HepG2 (cell line): ENCODE measurements around the gene STAT4. TPM values are rescaled to one million over a fixed set of nuclear protein-coding genes. Genes with fewer than 3 reads are reported as not detected.
A peak's percentile ranks its signal among the peaks of the same experiment; 100 is the strongest.

Experiments used
- ARID2 ChIP-seq: sonication (generic); formaldehyde crosslinking; IDR thresholded peaks from 2 replicates; pipeline ENCODE4 v1.8.1; 2022; ENCODE audit warnings: mild to moderate bottlenecking, missing genetic modification reagents, borderline replicate concordance
- CCAR2 ChIP-seq: fragments of 200-400 bp; formaldehyde crosslinking; optimal IDR thresholded peaks from 2 replicates; pipeline ENCODE3; 2018; ENCODE audit warnings: low read depth, mild to moderate bottlenecking, low read length, moderate library complexity
- ELF4 ChIP-seq: sonication (generic); formaldehyde crosslinking; IDR thresholded peaks from 2 replicates; pipeline ENCODE4 v1.5.0; 2020; ENCODE audit warnings: missing genetic modification reagents, mild to moderate bottlenecking, moderate library complexity, borderline replicate concordance
- GLI4 ChIP-seq: sonication (generic); formaldehyde crosslinking; IDR thresholded peaks from 2 replicates; pipeline ENCODE4 v1.5.1; 2020; ENCODE audit warnings: missing genetic modification reagents, mild to moderate bottlenecking, moderate library complexity, borderline replicate concordance
- HNF1B ChIP-seq: sonication (generic); formaldehyde crosslinking; IDR thresholded peaks from 2 replicates; pipeline ENCODE4 v1.5.1; 2020; ENCODE audit warnings: mild to moderate bottlenecking, moderate library complexity, missing genetic modification reagents
- KDM5B ChIP-seq: sonication (generic); formaldehyde crosslinking; IDR thresholded peaks from 2 replicates; pipeline ENCODE4 v1.4.0; 2020; ENCODE audit warnings: missing genetic modification reagents, mild to moderate bottlenecking, borderline replicate concordance
- KLF6 ChIP-seq: IDR thresholded peaks from 2 replicates; pipeline ENCODE4 v1.8.0; 2016; ENCODE audit warnings: missing biosample characterization, missing genetic modification reagents
- RBAK ChIP-seq: sonication (generic); formaldehyde crosslinking; IDR thresholded peaks from 2 replicates; pipeline ENCODE4 v1.5.1; 2020; ENCODE audit warnings: mild to moderate bottlenecking, missing genetic modification reagents
- RBFOX2 ChIP-seq: fragments of 200-400 bp; formaldehyde crosslinking; IDR thresholded peaks from 2 replicates; pipeline ENCODE4 v1.6.1; 2017; ENCODE audit warnings: low read depth, mild to moderate bottlenecking, low read length
- RFX3 ChIP-seq: IDR thresholded peaks from 2 replicates; pipeline ENCODE4 v1.6.1; 2016; ENCODE audit warnings: missing biosample characterization, missing genetic modification reagents
- SMC3 ChIP-seq: IDR thresholded peaks from 2 replicates; pipeline ENCODE4 v1.6.1; 2011; ENCODE audit warnings: low read length, improper control_type of control experiment
- ZNF160 ChIP-seq: sonication (generic); formaldehyde crosslinking; IDR thresholded peaks from 2 replicates; pipeline ENCODE4 v1.8.0; 2022; ENCODE audit warnings: mild to moderate bottlenecking, inconsistent platforms, missing genetic modification reagents
- ZNF354B ChIP-seq: sonication (generic); formaldehyde crosslinking; IDR thresholded peaks from 2 replicates; pipeline ENCODE4 v1.8.0; 2022; ENCODE audit warnings: mild to moderate bottlenecking, missing genetic modification reagents
- ZNF503 ChIP-seq: sonication (generic); formaldehyde crosslinking; IDR thresholded peaks from 2 replicates; pipeline ENCODE4 v1.4.0; 2020; ENCODE audit warnings: missing genetic modification reagents
- ZNF567 ChIP-seq: sonication (generic); formaldehyde crosslinking; IDR thresholded peaks from 2 replicates; pipeline ENCODE4 v1.8.1; 2023; ENCODE audit warnings: mild to moderate bottlenecking, missing genetic modification reagents, borderline replicate concordance
- ZNF703 ChIP-seq: sonication (generic); formaldehyde crosslinking; IDR thresholded peaks from 2 replicates; pipeline ENCODE4 v1.5.1; 2020; ENCODE audit warnings: missing genetic modification reagents, mild to moderate bottlenecking, moderate library complexity, borderline replicate concordance
- ZNF749 ChIP-seq: sonication (generic); formaldehyde crosslinking; IDR thresholded peaks from 2 replicates; pipeline ENCODE4 v1.8.0; 2022; ENCODE audit warnings: mild to moderate bottlenecking, missing genetic modification reagents, moderate library complexity, borderline replicate concordance
- ZNF792 ChIP-seq: IDR thresholded peaks from 2 replicates; pipeline ENCODE4 v1.6.1; 2016
- polyA plus RNA-seq, 8 experiments: library from polyadenylated mRNA; depleted of rRNA in 3 of 8; stranded (reverse) in 7 of 8; unstranded in 1 of 8; fragments of >200 nt; fragmentation: Illumina TruSeq in 4 of 8; extraction: Trizol in 4 of 8; gene quantifications; 2 replicates each; pipeline versions ENCODE4 v1.2.1 to v1.2.3, GENCODE V29; 2011 to 2016; ENCODE audit warnings: low read depth in 4 of 8, missing spikeins in 1 of 8, mixed read lengths in 1 of 8; ENCODE audit not compliant: insufficient read depth in 1 of 8
- total RNA-seq, 5 experiments: library from RNA; depleted of rRNA; stranded (reverse); fragments of >200 nt; fragmentation: Illumina TruSeq; extraction: Trizol; gene quantifications; 2 replicates each; pipeline ENCODE4 v1.2.3, GENCODE V29; 2016; ENCODE audit warnings: low read depth in 1 of 5
- TF ChIP-seq, protein P1 (sequence below): sonication (generic); formaldehyde crosslinking; IDR thresholded peaks from 2 replicates; pipeline ENCODE4 v1.4.0; 2020; ENCODE audit warnings: missing genetic modification reagents
- TF ChIP-seq, protein P2 (sequence below): sonication (generic); formaldehyde crosslinking; IDR thresholded peaks from 2 replicates; pipeline ENCODE4 v1.4.0; 2020; ENCODE audit warnings: missing genetic modification reagents

Gene STAT4
- total and polyA plus RNA-seq, 2 of the 13 experiments (the other 11 are each of a cell fraction or from before 2014, with no cell fraction given), result 0.37 TPM; not detected in 1

DNA sequence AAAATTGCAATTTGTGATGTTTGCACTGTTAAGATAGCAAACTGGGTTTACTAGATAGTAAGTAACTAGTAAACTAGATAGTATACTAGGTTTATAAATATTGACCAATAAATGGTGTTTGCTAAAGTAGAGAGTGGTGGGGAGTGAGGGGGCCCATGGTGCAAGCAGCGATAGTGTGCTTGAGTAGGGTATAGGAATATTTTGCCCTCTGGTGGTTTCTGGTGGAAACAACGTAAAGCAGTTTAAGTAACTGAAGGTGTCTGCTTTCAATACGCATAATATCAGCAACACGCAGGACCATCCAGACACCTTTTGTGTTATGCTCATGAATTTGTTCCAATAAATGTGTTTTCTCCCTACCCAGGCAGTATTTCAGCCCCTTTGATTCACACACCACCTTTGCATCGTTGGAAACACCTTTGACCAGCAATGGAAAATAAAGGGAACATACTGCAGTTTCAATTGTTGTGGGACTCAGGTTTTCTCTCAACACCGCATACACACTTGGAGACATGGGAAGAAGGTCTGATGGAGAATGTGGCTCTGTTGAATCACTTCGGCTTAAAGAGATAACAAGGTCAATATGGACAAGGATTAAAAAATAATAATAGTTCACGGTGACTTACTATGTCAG is 120.2 kb downstream of the STAT4 start (continued):
- TF ChIP-seq, protein P1, sequence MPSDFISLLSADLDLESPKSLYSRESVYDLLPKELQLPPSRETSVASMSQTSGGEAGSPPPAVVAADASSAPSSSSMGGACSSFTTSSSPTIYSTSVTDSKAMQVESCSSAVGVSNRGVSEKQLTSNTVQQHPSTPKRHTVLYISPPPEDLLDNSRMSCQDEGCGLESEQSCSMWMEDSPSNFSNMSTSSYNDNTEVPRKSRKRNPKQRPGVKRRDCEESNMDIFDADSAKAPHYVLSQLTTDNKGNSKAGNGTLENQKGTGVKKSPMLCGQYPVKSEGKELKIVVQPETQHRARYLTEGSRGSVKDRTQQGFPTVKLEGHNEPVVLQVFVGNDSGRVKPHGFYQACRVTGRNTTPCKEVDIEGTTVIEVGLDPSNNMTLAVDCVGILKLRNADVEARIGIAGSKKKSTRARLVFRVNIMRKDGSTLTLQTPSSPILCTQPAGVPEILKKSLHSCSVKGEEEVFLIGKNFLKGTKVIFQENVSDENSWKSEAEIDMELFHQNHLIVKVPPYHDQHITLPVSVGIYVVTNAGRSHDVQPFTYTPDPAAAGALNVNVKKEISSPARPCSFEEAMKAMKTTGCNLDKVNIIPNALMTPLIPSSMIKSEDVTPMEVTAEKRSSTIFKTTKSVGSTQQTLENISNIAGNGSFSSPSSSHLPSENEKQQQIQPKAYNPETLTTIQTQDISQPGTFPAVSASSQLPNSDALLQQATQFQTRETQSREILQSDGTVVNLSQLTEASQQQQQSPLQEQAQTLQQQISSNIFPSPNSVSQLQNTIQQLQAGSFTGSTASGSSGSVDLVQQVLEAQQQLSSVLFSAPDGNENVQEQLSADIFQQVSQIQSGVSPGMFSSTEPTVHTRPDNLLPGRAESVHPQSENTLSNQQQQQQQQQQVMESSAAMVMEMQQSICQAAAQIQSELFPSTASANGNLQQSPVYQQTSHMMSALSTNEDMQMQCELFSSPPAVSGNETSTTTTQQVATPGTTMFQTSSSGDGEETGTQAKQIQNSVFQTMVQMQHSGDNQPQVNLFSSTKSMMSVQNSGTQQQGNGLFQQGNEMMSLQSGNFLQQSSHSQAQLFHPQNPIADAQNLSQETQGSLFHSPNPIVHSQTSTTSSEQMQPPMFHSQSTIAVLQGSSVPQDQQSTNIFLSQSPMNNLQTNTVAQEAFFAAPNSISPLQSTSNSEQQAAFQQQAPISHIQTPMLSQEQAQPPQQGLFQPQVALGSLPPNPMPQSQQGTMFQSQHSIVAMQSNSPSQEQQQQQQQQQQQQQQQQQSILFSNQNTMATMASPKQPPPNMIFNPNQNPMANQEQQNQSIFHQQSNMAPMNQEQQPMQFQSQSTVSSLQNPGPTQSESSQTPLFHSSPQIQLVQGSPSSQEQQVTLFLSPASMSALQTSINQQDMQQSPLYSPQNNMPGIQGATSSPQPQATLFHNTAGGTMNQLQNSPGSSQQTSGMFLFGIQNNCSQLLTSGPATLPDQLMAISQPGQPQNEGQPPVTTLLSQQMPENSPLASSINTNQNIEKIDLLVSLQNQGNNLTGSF, result no peak
- TF ChIP-seq ZNF749 (CRISPR knock-in tag) (no peak), GLI4 (no peak), ZNF703 (no peak), KLF6 (CRISPR knock-in tag) (0 out of 2 replicates have a peak, but pooled peaks have one; percentile 43), RBFOX2 (no peak), ZNF503 (CRISPR knock-in tag) (no peak), HNF1B (CRISPR knock-in tag) (no peak), ARID2 (CRISPR knock-in tag) (no peak), CCAR2 (no peak), ZNF354B (CRISPR knock-in tag) (no peak), ZNF567 (CRISPR knock-in tag) (no peak), RBAK (CRISPR knock-in tag) (no peak), ELF4 (CRISPR knock-in tag) (no peak), KDM5B (no peak), SMC3 (peak; percentile 79), RFX3 (CRISPR knock-in tag) (no peak), ZNF792 (CRISPR knock-in tag) (peak; percentile 55; the same call in 1 of the 2 replicates), ZNF160 (CRISPR knock-in tag) (no peak)
- TF ChIP-seq, protein P2, sequence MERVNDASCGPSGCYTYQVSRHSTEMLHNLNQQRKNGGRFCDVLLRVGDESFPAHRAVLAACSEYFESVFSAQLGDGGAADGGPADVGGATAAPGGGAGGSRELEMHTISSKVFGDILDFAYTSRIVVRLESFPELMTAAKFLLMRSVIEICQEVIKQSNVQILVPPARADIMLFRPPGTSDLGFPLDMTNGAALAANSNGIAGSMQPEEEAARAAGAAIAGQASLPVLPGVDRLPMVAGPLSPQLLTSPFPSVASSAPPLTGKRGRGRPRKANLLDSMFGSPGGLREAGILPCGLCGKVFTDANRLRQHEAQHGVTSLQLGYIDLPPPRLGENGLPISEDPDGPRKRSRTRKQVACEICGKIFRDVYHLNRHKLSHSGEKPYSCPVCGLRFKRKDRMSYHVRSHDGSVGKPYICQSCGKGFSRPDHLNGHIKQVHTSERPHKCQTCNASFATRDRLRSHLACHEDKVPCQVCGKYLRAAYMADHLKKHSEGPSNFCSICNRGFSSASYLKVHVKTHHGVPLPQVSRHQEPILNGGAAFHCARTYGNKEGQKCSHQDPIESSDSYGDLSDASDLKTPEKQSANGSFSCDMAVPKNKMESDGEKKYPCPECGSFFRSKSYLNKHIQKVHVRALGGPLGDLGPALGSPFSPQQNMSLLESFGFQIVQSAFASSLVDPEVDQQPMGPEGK (CRISPR knock-in tag), result peak; percentile 73
